Smooth muscle cell of bladder (primary cell): ENCODE results near the gene SCYGR1. TPM values are rescaled to one million over a fixed set of nuclear protein-coding genes. Genes with fewer than 3 reads are reported as not detected.

ENCODE experiments used
- total RNA-seq: library from RNA; depleted of rRNA; stranded (reverse); fragments of >200 nt; gene quantifications from 2 replicates; pipeline ENCODE4 v1.2.3, GENCODE V29; 2014

SCYGR1 gene, protein sequence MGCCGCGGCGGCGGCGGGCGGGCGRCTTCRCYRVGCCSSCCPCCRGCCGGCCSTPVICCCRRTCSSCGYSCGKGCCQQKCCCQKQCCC
- total RNA-seq, result not detected in 2 replicates

DNA sequence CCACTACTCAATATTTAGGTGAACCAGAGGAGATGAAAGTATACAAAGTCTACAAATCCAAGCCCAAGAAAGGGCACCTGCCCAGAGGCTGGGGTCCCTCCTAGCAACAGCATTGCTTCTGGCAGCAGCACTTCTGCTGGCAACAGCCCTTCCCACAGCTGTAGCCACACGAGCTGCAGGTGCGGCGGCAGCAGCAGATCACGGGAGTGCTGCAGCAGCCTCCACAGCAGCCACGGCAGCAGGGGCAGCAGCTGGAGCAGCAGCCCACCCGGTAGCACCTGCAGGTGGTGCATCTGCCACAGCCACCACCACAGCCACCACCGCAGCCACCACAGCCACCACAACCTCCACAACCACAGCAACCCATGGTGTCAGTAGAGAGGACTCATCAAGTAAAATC is at the start of gene SCYGR1:
TSS of gene SCYGR1 (minus strand) at position 367 of the 400 bp plus-strand sequence. CDS start at position 367, 0 bp downstream.

DNA sequence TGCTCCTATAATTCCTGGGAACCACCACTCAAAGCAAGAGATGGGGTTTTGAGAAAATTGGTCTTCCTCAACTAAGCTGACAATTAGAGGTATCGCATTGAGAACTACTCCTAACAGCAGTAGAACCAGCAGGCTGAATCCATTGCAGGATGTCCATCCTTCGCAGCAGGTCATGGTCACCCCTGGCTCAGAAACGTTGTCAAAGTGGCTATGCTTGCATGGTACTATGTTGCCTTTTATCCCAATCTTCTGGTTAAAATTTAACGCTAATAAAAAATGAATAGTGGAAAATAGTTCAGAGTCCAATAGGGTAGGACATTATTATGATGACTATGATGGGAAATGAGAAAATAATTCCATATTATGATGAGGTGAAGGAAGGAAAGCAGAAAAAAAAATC is 8.7 kb downstream of the SCYGR1 start, which contains the start of gene TM4SF20:
TSS of gene TM4SF20 (minus strand) at position 212 of the 400 bp plus-strand sequence. CDS start at position 174, 38 bp downstream.

Other genes starting within 250 kb of the SCYGR1 start
- 0.14 and 0.65 TPM in 2 replicates for gene COL4A4, start 223.7 kb downstream of the SCYGR1 start, total RNA-seq
- under 0.01 and 0.18 TPM in 2 replicates for gene COL4A3, start 223.3 kb downstream of the SCYGR1 start, total RNA-seq
- 78.4 and 89.6 TPM in 2 replicates for gene MFF, start 62.7 kb downstream of the SCYGR1 start, total RNA-seq
- gene TM4SF20, start 8.6 kb downstream of the SCYGR1 start, total RNA-seq, result under 0.01 and 0.09 TPM in 2 replicates
- gene AGFG1, start 84.2 kb upstream of the SCYGR1 start, total RNA-seq, result 56.0 and 68.4 TPM in 2 replicates
- gene SCYGR2, start 210.9 kb upstream of the SCYGR1 start, total RNA-seq, result not detected in 2 replicates
- not detected in 2 replicates for gene SCYGR3, start 226.9 kb upstream of the SCYGR1 start, total RNA-seq
- gene SCYGR4, start 229.5 kb upstream of the SCYGR1 start, total RNA-seq, result 0.09 TPM in 1 of 2 replicates, not detected in the other